OCI-LY7 (cell line): ENCODE data around the gene KIF1A. TPM values are rescaled to one million over a fixed set of nuclear protein-coding genes. Genes with fewer than 3 reads are reported as not detected.

Experiments
- BruUV-seq: library from RNA; stranded (reverse); fragments of 400-500 nt; replicated peaks from 2 replicates; lab custom pipeline; 2021; lab: Mats Ljungman, UMichigan
- CTCF ChIA-PET: fragments of 300-600 bp; sonication (Branson Sonifier 250); formaldehyde crosslinking; loops from one replicate; lab custom pipeline; 2022; ENCODE audit warnings: antibody characterized with exemption; ENCODE audit not compliant: unreplicated experiment; lab: Charles Lee
- POLR2A ChIA-PET: fragments of 300-600 bp; sonication (Branson Sonifier 250); formaldehyde crosslinking; loops from one replicate; lab custom pipeline; 2022; ENCODE audit warnings: antibody characterized with exemption; lab: Charles Lee
- DNase-seq: peaks from one replicate; pipeline ENCODE4 v3.0.0-alpha.2; 2015; ENCODE audit warnings: low spot score
- H2AFZ ChIP-seq: fragments of 200-600 bp; sonication (generic), shearing (Covaris generic); 2 replicates; pipeline ENCODE4 v1.6.1; 2014; ENCODE audit warnings: mild to moderate bottlenecking, antibody characterized with exemption, low read length, moderate library complexity
- H3K27ac ChIP-seq: fragments of 200-600 bp; sonication (generic); 2 replicates; pipeline ENCODE4 v1.5.1; 2014; ENCODE audit warnings: mixed run types, low read depth, mild to moderate bottlenecking, moderate library complexity, low read length, inconsistent platforms; ENCODE audit not compliant: poor library complexity, severe bottlenecking
- H3K36me3 ChIP-seq: fragments of 200-600 bp; sonication (generic); 2 replicates; pipeline ENCODE4 v1.6.1; 2014; ENCODE audit warnings: mild to moderate bottlenecking, antibody characterized with exemption, low read length, moderate library complexity, mixed read lengths; ENCODE audit not compliant: insufficient read depth
- H3K4me1 ChIP-seq: fragments of 200-600 bp; sonication (generic); 2 replicates; pipeline ENCODE4 v1.5.1; 2014; ENCODE audit warnings: mild to moderate bottlenecking, low read length; ENCODE audit not compliant: insufficient read depth, poor library complexity, severe bottlenecking
- H3K4me2 ChIP-seq: fragments of 200-600 bp; sonication (generic); 2 replicates; pipeline ENCODE4 v1.6.1; 2014; ENCODE audit warnings: mild to moderate bottlenecking, low read length
- H3K4me3 ChIP-seq: fragments of 200-600 bp; sonication (generic); 2 replicates; pipeline ENCODE4 v1.5.1; 2014; ENCODE audit warnings: mild to moderate bottlenecking, low read depth, low read length; ENCODE audit not compliant: poor library complexity, severe bottlenecking
- H3K79me2 ChIP-seq: fragments of 200-600 bp; sonication (generic); 2 replicates; pipeline ENCODE4 v1.6.1; 2016; ENCODE audit warnings: low read depth, mild to moderate bottlenecking, low read length, moderate library complexity, mixed read lengths; ENCODE audit not compliant: insufficient read depth
- H3K9me2 ChIP-seq: fragments of 200-600 bp; sonication (generic); 2 replicates; pipeline ENCODE4 v1.6.1; 2016; ENCODE audit warnings: mild to moderate bottlenecking, low read length, mixed read lengths; ENCODE audit not compliant: insufficient read depth
- H3K9me3 ChIP-seq: fragments of 200-600 bp; sonication (generic); 2 replicates; pipeline ENCODE4 v1.6.1; 2014; ENCODE audit warnings: mild to moderate bottlenecking, mixed run types, low read length, mixed read lengths
- H4K20me1 ChIP-seq: fragments of 200-600 bp; sonication (generic); 2 replicates; pipeline ENCODE4 v1.6.1; 2014; ENCODE audit warnings: mild to moderate bottlenecking, antibody characterized with exemption, low read length, moderate library complexity, mixed read lengths; ENCODE audit not compliant: insufficient read depth
- CTCF ChIP-seq: fragments of 200-600 bp; sonication (generic); conservative IDR thresholded peaks from 2 replicates; pipeline ENCODE4 v1.5.1; 2014; ENCODE audit warnings: mild to moderate bottlenecking, antibody characterized with exemption, low read length, moderate library complexity, mixed read lengths
- EZH2phosphoT487 ChIP-seq: fragments of 200-600 bp; sonication (generic); IDR thresholded peaks from 2 replicates; pipeline ENCODE4 v1.6.1; 2018; ENCODE audit warnings: low read depth, borderline replicate concordance, mild to moderate bottlenecking, mixed run types, antibody characterized with exemption, low read length, moderate library complexity, mixed read lengths
- intact Hi-C: fragments of 100-400 bp; cut with micrococcal nuclease; formaldehyde crosslinking; loops from one replicate; pipeline ENCODE4 v1.10.0; 2022; ENCODE audit not compliant: unreplicated experiment
- total RNA-seq, 2 experiments: library from RNA; depleted of rRNA in 1 of 2; stranded (reverse); fragments of >200 nt in 1 of 2; shearing (Covaris generic) in 1 of 2; gene quantifications; 2 replicates each; pipeline ENCODE4 v1.2.3, GENCODE V29; 2014 to 2022

KIF1A gene
- total RNA-seq, 2 experiments from 2014 or later, result not detected

- CTCF ChIA-PET, result no interaction called here
- Histone ChIP-seq H3K4me2 (no peak overlapping the region), H3K9me3 (no peaks in the 10 kb centered on the region), H2AFZ (no peak overlapping the region), H3K27ac (no peak overlapping the region), H3K4me1 (no peaks in the 10 kb centered on the region), H4K20me1 (no peaks in the 10 kb centered on the region), H3K4me3 (no peak overlapping the region), H3K36me3 (no peaks in the 10 kb centered on the region), H3K79me2 (no peaks in the 10 kb centered on the region), H3K9me2 (no peaks in the 10 kb centered on the region)
- no peak for DNase-seq
- no peak for TF ChIP-seq CTCF
- TF ChIP-seq EZH2phosphoT487, result no peak
- intact Hi-C loops, result no loop called here
- no TSS peak for BruUV-seq
- POLR2A ChIA-PET, result no interaction called here
Observed at GRCh38 chr2:240837621-240838020, 17.6 kb upstream of the KIF1A start.

- H3K79me2 ChIP-seq, result no peaks in the 10 kb centered on the region
- BruUV-seq, result no TSS peak
- H4K20me1 ChIP-seq, result no peaks in the 10 kb centered on the region
- intact Hi-C loops, result no loop called here
- CTCF ChIA-PET, result no interaction called here
- no peak overlapping the region for H3K4me2 ChIP-seq
- no peak for TF ChIP-seq EZH2phosphoT487
- no peak for TF ChIP-seq CTCF
- no peak overlapping the region for H2AFZ ChIP-seq
- no peak for DNase-seq
- no peaks in the 10 kb centered on the region for H3K9me2 ChIP-seq
- no peak overlapping the region for H3K4me3 ChIP-seq
- POLR2A ChIA-PET, result no interaction called here
- H3K36me3 ChIP-seq, result no peaks in the 10 kb centered on the region
- H3K27ac ChIP-seq, result no peak overlapping the region
- peaks cover under 1% of the 10 kb centered on the region for H3K4me1 ChIP-seq
- H3K9me3 ChIP-seq, result no peaks in the 10 kb centered on the region
Observed at GRCh38 chr2:240836781-240837467, 16.9 kb upstream of the KIF1A start.

- BruUV-seq, result no TSS peak
- Histone ChIP-seq H3K4me3 (no peak overlapping the region), H4K20me1 (no peaks in the 10 kb centered on the region), H3K27ac (no peak overlapping the region), H3K9me3 (no peaks in the 10 kb centered on the region), H3K79me2 (no peaks in the 10 kb centered on the region), H3K36me3 (no peaks in the 10 kb centered on the region), H2AFZ (no peak overlapping the region), H3K4me2 (no peak overlapping the region), H3K4me1 (peaks cover 5% of the 10 kb centered on the region), H3K9me2 (no peaks in the 10 kb centered on the region)
- DNase-seq, result no peak
- intact Hi-C loops, result no loop called here
- ChIA-PET POLR2A (no interaction called here), CTCF (no interaction called here)
- no peak for TF ChIP-seq EZH2phosphoT487
- no peak for TF ChIP-seq CTCF
Observed at GRCh38 chr2:240835528-240835927, 15.5 kb upstream of the KIF1A start.
